Coronary artery (tissue), 2 donors: ENCODE results near the gene RNPS1.
"Not testable (repeated sequence)": the region's sequence is repeated elsewhere in the genome, so short reads cannot be mapped to it uniquely, and the experiment has no call there.

Experiments used
- DNase-seq: peaks from one replicate; pipeline ENCODE4 v3.0.0-alpha.2; 2017; ENCODE audit warnings: low spot score
- H3K27ac ChIP-seq, 2 donors: fragments of 200-600 bp; sonication (generic); one replicate each; pipeline ENCODE4 v1.5.1; 2016 to 2019
- H3K4me3 ChIP-seq: fragments of 200-600 bp; sonication (generic); 2 replicates; pipeline ENCODE4 v1.5.1; 2016; ENCODE audit warnings: mild to moderate bottlenecking, moderate library complexity
- TF ChIP-seq, protein P1 (sequence below): fragments of 200-600 bp; sonication (generic); IDR thresholded peaks from one replicate; pipeline ENCODE4 v1.5.1; 2019; ENCODE audit warnings: antibody characterized with exemption

The RNPS1 gene

DNA sequence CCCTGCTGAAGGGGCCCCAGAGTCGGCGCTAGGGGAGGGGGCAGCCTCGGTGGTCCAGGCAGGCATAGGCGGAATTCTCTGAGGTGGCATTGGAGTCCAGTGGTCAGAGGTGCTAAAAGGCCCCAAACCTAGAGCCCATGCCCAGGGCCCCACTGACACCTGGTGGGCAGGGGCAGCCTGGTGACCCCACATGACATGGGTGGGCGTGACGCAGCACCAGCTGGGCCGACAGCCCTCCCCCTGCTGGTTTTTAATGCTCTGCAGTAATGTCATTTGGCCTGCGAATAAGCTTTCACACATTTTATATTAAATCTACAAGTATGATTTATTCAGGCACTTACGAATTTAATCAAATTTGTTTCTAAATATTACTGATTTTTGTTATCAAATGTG lies 2.1 kb upstream of the RNPS1 start:
- Histone ChIP-seq H3K4me3 (no peak overlapping the region), H3K27ac (no peak overlapping the region)
- TF ChIP-seq, protein P1, sequence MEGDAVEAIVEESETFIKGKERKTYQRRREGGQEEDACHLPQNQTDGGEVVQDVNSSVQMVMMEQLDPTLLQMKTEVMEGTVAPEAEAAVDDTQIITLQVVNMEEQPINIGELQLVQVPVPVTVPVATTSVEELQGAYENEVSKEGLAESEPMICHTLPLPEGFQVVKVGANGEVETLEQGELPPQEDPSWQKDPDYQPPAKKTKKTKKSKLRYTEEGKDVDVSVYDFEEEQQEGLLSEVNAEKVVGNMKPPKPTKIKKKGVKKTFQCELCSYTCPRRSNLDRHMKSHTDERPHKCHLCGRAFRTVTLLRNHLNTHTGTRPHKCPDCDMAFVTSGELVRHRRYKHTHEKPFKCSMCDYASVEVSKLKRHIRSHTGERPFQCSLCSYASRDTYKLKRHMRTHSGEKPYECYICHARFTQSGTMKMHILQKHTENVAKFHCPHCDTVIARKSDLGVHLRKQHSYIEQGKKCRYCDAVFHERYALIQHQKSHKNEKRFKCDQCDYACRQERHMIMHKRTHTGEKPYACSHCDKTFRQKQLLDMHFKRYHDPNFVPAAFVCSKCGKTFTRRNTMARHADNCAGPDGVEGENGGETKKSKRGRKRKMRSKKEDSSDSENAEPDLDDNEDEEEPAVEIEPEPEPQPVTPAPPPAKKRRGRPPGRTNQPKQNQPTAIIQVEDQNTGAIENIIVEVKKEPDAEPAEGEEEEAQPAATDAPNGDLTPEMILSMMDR = no peak
- no peak for DNase-seq

DNA sequence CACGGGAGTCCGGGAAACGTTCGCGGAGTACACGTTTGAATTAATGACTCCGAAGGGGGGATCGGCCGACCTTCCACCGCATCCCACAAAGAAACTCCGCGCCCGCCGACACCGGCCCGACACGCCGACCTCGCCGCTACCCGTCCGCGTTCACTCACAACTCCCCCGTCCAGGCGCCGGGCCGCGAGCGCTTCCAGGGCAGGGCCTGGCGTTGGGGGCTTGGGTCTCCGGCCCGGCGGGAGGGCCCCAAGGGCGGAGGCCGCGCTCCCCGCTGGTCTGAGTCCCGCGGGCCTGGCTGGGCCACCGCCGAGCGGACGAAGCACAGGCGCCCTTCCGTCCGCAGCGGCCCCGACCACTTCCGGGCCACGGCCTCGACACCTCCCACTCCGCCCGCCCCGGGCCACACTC lies 417 bp downstream of the RNPS1 start:
- peak overlapping the region; percentile 97 for H3K4me3 ChIP-seq
- not testable (repeated sequence) for DNase-seq
- peak overlapping the region; percentile 87 to 97 for H3K27ac ChIP-seq

DNA sequence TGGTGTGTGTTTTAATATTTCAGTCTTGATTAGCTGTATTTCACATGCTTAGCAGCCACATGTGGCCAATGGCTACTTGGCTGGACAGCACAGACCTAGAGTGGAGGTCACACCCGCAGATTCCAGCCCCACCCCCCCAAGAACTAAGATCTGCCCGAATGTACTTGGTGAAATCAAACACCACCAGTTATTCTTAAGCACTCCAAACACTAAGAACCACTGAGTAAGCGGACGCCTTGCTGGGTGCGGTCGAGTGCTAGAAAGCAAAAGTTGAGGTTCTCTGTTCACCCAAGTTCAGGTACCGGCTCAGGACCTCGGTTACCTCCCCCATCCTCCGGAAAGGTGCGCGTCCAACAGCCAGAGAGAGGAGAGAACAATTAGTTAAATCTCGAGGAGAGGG lies 1.0 kb downstream of the RNPS1 start:
- H3K27ac ChIP-seq, DNase-seq: not testable (repeated sequence)
- peak overlapping the region; percentile 97 for H3K4me3 ChIP-seq

DNA sequence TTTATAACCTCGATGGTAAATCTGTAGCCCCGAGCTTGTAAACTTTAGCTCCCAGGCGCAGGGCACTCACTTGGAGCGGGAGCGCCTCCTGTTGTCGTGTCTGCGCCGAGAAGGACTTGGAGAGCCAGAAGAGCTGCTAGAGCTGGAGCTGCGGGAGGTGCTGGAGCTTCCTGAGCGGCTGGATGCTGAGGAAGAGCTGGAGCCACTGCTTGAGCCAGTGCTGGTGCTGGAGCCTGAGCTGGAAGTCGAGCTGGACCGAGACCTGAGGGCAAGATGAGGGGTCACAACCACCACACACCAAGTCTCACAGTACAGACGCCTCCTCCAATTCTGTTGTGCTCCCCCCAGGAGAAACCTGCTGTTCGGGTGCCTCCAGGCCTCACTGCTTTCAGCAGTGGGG lies 4.9 kb downstream of the RNPS1 start:
- not testable (repeated sequence) for H3K27ac ChIP-seq, H3K4me3 ChIP-seq, DNase-seq

DNA sequence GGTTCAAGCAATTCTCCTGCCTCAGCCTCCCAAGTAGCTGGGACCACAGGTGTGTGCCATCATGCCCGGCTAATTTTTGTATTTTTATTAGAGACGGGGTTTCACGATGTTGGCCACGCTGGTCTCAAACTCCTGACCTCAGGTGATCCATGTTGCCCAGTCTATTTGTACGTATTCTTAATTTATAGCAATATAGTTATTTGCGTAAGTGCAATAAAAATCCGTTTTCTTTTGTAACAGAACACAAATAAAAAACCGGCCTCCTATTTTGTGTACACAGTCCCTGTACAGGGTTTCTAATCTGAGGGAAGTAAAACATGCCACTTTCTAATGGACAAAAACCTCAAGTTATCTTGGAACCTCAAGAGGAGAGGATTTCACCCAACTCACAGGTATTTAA lies 7.7 kb downstream of the RNPS1 start:
- TF ChIP-seq, protein P1 = no peak
- H3K4me3 ChIP-seq = no peak overlapping the region

DNA sequence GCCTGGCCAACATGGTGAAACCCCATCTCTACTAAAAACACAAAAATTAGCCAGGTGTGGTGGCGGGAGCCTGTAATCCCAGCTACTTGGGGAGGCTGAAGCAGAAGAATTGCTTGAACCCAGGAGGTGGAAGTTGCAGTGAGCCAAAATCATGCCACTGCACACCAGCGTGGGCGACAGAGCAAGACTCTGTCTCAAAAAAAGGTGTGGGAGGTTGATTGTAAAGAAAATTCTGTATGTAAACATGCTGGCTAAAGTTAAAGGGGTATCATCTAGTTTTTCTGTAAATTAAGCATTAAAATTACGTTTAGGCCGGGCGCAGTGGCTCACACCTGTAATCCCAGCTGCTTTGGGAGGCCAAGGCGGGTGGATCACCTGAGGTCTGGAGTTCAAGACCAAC lies 9.4 kb downstream of the RNPS1 start:
- H3K4me3 ChIP-seq, DNase-seq, H3K27ac ChIP-seq: not testable (repeated sequence)

More for the DNA sequence above, 7.7 kb downstream of the RNPS1 start:
- H3K27ac ChIP-seq = no peak overlapping the region
- DNase-seq = no peak

DNA sequence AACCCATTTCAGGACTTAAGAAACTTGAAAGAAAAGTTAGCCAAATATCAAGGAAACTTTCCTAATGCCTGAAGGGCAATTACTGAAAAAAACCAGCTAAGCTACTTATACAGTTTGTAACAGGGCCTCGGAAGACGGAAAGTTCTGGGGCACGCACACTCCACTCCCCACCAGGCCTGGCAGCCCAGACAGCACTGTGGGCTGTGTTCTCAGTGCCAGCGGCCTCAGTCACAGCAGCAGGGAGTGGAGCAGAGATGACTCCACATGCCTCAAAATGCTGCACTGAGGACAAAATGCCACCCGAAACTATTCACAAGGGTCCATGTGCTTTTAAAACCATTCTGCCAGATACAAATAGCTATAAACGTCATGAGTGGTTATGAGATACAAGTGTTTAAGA lies 10.2 kb downstream of the RNPS1 start:
- TF ChIP-seq, protein P1 = no peak
- no peak for DNase-seq
- no peak overlapping the region for H3K27ac ChIP-seq

DNA sequence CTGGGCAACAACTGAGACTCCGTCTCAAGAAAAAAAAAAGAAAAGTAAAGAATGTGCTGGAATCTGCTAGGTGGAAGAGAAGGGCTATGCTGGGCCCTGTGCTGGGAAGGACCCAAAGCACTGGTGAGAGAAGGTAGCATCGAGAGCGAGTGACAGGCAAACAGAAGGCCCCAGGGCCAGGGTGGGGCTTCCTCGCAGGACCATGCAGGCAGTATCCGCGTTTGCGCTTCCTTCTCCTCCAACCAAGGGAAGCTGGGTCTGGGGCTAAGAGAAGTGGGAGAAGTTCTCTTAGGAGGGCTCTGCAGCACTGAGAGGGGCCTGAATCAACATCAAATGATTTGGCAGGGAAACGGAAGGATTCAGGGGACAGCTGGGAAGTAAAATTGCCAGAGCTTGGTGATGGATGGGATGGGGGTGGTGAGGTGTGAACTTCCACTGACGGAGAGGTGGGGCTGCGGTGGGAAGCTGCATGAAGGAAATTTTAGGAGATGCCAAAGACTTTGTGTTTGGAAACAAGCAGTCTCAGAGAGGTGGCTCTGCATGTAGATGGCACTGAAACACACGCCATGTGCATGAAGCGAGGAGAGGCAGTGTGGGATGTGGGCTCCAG lies 11.3 kb downstream of the RNPS1 start:
- Histone ChIP-seq H3K4me3 (no peak overlapping the region), H3K27ac (no peak overlapping the region)
- TF ChIP-seq, protein P1 = no peak
- no peak for DNase-seq

More for the DNA sequence above, 10.2 kb downstream of the RNPS1 start:
- H3K4me3 ChIP-seq = no peak overlapping the region

DNA sequence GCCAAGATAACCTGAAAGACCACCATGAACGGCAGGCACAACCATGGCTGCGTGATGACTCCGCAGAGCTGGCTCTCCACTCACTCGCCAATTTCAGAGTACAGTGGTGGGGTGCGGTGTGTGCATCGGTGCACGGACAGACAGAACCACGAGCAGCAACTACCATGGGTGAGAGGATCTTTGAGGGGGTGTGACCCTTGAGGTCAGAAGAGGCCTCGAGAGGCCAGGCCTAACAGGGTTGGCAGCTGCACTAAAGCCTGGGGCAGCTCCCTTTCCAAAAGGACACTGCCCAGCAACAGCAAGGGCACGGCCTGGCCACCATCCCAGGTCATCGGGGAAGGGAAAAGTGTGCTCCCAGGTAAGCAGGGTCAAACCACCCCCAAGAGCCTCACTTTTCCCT lies 14.6 kb downstream of the RNPS1 start:
- DNase-seq = no peak
- no peak overlapping the region for H3K4me3 ChIP-seq
- no peak overlapping the region for H3K27ac ChIP-seq
- TF ChIP-seq, protein P1 = no peak
